ENCODE measurements around the gene NAALADL2. TPM values are rescaled to one million over a fixed set of nuclear protein-coding genes. Genes with fewer than 3 reads are reported as not detected.

Gene NAALADL2
- total and polyA plus RNA-seq, 7 donors = 0.56 to 3.3 (median 1.6) TPM

- intact Hi-C loops (cut with DNase I) = no loop called here
- Histone ChIP-seq H3K36me3 (ENCODE audit: insufficient read depth in 1 of 2, low read depth in 1 of 2) (no peaks in the 10 kb centered on the region), H3K27ac (no peak overlapping the region), H3K4me1 (no peaks in the 10 kb centered on the region), H3K9me3 (peaks cover 6% of the 10 kb centered on the region), H3K4me3 (no peak overlapping the region), H3K27me3 (ENCODE audit: insufficient read depth in 3 of 3, low read length in 2 of 3) (no peaks in the 10 kb centered on the region)
- WGBS, 3 donors = 80 to 88% (median 81%) methylated on average over 4 of the region's 4 CpGs
- ATAC-seq (no peak), DNase-seq (no peak)
- TF ChIP-seq CTCF (IDR thresholded peaks at IDR 0.05) = no peak
Observed at GRCh38 chr3:175046601-175047000, 187.5 kb downstream of the NAALADL2 start.

GRCh38 chr3:175047786-175048185 lies 188.7 kb downstream of the NAALADL2 start:
- DNase-seq (no peak), ATAC-seq (no peak)
- H3K36me3 ChIP-seq (ENCODE audit: insufficient read depth in 1 of 2, low read depth in 1 of 2) = no peaks in the 10 kb centered on the region
- no peak for TF ChIP-seq CTCF (IDR thresholded peaks at IDR 0.05)
- H3K4me3 ChIP-seq = no peak overlapping the region
- peaks cover 6% of the 10 kb centered on the region for H3K9me3 ChIP-seq
- H3K27me3 ChIP-seq (ENCODE audit: insufficient read depth in 3 of 3, low read length in 2 of 3) = no peaks in the 10 kb centered on the region
- no peak overlapping the region for H3K27ac ChIP-seq
- no peaks in the 10 kb centered on the region for H3K4me1 ChIP-seq
- WGBS, 3 donors = 88 to 93% (median 92%) methylated on average over 1 of the region's 1 CpG
- intact Hi-C loops (cut with DNase I) = no loop called here

- 72 to 79% (median 78%) methylated on average over 3 of the region's 3 CpGs for WGBS, 3 donors
- Histone ChIP-seq H3K36me3 (ENCODE audit: insufficient read depth in 1 of 2, low read depth in 1 of 2) (no peaks in the 10 kb centered on the region), H3K4me3 (no peak overlapping the region), H3K27me3 (ENCODE audit: insufficient read depth in 3 of 3, low read length in 2 of 3) (no peaks in the 10 kb centered on the region), H3K4me1 (no peaks in the 10 kb centered on the region), H3K9me3 (no peaks in the 10 kb centered on the region), H3K27ac (no peak overlapping the region)
- intact Hi-C loops (cut with DNase I) = no loop called here
- no peak for ATAC-seq
- TF ChIP-seq CTCF (IDR thresholded peaks at IDR 0.05) = no peak
- DNase-seq = no peak
Observed at GRCh38 chr3:175057401-175057800, 198.3 kb downstream of the NAALADL2 start.

GRCh38 chr3:175059788-175060187 lies 200.7 kb downstream of the NAALADL2 start:
- H3K36me3 ChIP-seq (ENCODE audit: insufficient read depth in 1 of 2, low read depth in 1 of 2) = no peaks in the 10 kb centered on the region
- H3K9me3 ChIP-seq = no peaks in the 10 kb centered on the region
- ATAC-seq = no peak
- no peaks in the 10 kb centered on the region for H3K27me3 ChIP-seq (ENCODE audit: insufficient read depth in 3 of 3, low read length in 2 of 3)
- WGBS, 3 donors = 72 to 88% (median 85%) methylated on average over 4 of the region's 4 CpGs
- DNase-seq = no peak
- no peak for TF ChIP-seq CTCF (IDR thresholded peaks at IDR 0.05)
- no peaks in the 10 kb centered on the region for H3K4me1 ChIP-seq
- intact Hi-C loops (cut with DNase I) = no loop called here
- no peak overlapping the region for H3K27ac ChIP-seq
- no peak overlapping the region for H3K4me3 ChIP-seq

GRCh38 chr3:175065497-175065896 lies 206.4 kb downstream of the NAALADL2 start:
- no peak overlapping the region for H3K4me3 ChIP-seq

More at GRCh38 chr3:175065497-175065896, 206.4 kb downstream of the NAALADL2 start:
- WGBS, 3 donors = 34 to 39% (median 34%) methylated on average over 2 of the region's 2 CpGs
- no peak for TF ChIP-seq CTCF (IDR thresholded peaks at IDR 0.05)
- H3K36me3 ChIP-seq (ENCODE audit: insufficient read depth in 1 of 2, low read depth in 1 of 2) = no peaks in the 10 kb centered on the region
- no peak overlapping the region for H3K27ac ChIP-seq
- H3K27me3 ChIP-seq (ENCODE audit: insufficient read depth in 3 of 3, low read length in 2 of 3) = no peaks in the 10 kb centered on the region
- no peaks in the 10 kb centered on the region for H3K9me3 ChIP-seq
- no peaks in the 10 kb centered on the region for H3K4me1 ChIP-seq
- DNase-seq (no peak), ATAC-seq (no peak)
- intact Hi-C loops (cut with DNase I) = no loop called here

Data from psoas muscle (tissue), 8 donors.